Suppressor macrophage treated with lipopolysaccharide for 4 hours (primary cell): ENCODE data around the gene AMACR.

Experiments used
- DNase-seq: peaks from one replicate; pipeline ENCODE4 v3.0.0-alpha.2; 2020

AMACR gene

GRCh38 chr5:34007621-34008600, at the start of gene AMACR:
AMACR (minus strand) TSS chr5:34008050; CDS start chr5:34008019, 31 bp downstream.
- peak; percentile 95 for DNase-seq

- no peak for DNase-seq
Measured at GRCh38 chr5:34057569-34057968, 49.7 kb upstream of the AMACR start.

- DNase-seq: no peak
Measured at GRCh38 chr5:34057118-34057517, 49.3 kb upstream of the AMACR start.

GRCh38 chr5:34055667-34056066, 47.8 kb upstream of the AMACR start:
- no peak for DNase-seq

GRCh38 chr5:34054400-34054729, 46.5 kb upstream of the AMACR start:
- no peak for DNase-seq

- DNase-seq: no peak
Measured at GRCh38 chr5:34053571-34054399, 45.9 kb upstream of the AMACR start.

- no peak for DNase-seq
Measured at GRCh38 chr5:34053133-34053532, 45.3 kb upstream of the AMACR start.

- no peak for DNase-seq
Measured at GRCh38 chr5:34051374-34051980, 43.6 kb upstream of the AMACR start.

GRCh38 chr5:34047774-34048572, 40.1 kb upstream of the AMACR start:
- peak; percentile 32 for DNase-seq

- DNase-seq: no peak
Measured at GRCh38 chr5:34047143-34047542, 39.3 kb upstream of the AMACR start.

GRCh38 chr5:34045996-34046395, 38.1 kb upstream of the AMACR start:
- no peak for DNase-seq

- DNase-seq: no peak
Measured at GRCh38 chr5:34045023-34045422, 37.2 kb upstream of the AMACR start.

- DNase-seq: no peak
Measured at GRCh38 chr5:34043099-34043876, 35.4 kb upstream of the AMACR start, which contains the start of gene C1QTNF3. C1QTNF3 (minus strand) TSS chr5:34043213; CDS start chr5:34043125, 88 bp downstream.

GRCh38 chr5:34042321-34042720, 34.5 kb upstream of the AMACR start:
- peak; percentile 53 for DNase-seq

- DNase-seq: peak; percentile 16
Measured at GRCh38 chr5:34041247-34041972, 33.6 kb upstream of the AMACR start.

- DNase-seq: no peak
Measured at GRCh38 chr5:34040472-34040871, 32.6 kb upstream of the AMACR start.

GRCh38 chr5:34039398-34040157, 31.7 kb upstream of the AMACR start:
- DNase-seq: no peak

GRCh38 chr5:34038838-34039237, 31.0 kb upstream of the AMACR start:
- DNase-seq: no peak

- DNase-seq: no peak
Measured at GRCh38 chr5:34038390-34038789, 30.5 kb upstream of the AMACR start.

- DNase-seq: no peak
Measured at GRCh38 chr5:34037726-34038125, 29.9 kb upstream of the AMACR start.
